Upper lobe of left lung (tissue), 6 donors: ENCODE measurements around the gene SGTA. TPM values are rescaled to one million over a fixed set of nuclear protein-coding genes. Genes with fewer than 3 reads are reported as not detected.

Experiments used
- ATAC-seq, 2 donors: fragments of 200-7000 bp; cut with Tn5 transposase; one replicate each; pipeline ENCODE4 v1.9.1; 2022; ENCODE audit warnings: mild to moderate bottlenecking in 2 of 2, moderate library complexity in 2 of 2; ENCODE audit not compliant: low FRiP score in 2 of 2
- DNase-seq, 2 donors: peaks; one replicate each; pipeline ENCODE4 v3.0.0-alpha.2; 2019 to 2020
- H3K27ac ChIP-seq, 4 donors: fragments of 200-600 bp; sonication (generic); one replicate each; pipeline ENCODE4 v1.5.1; 2016 to 2019
- H3K27me3 ChIP-seq, 4 donors: fragments of 200-600 bp; sonication (generic); one replicate each; pipeline ENCODE4 v1.5.1; 2017 to 2019
- H3K36me3 ChIP-seq, 4 donors: fragments of 200-600 bp; sonication (generic); one replicate each; pipeline ENCODE4 v1.5.1; 2016 to 2019
- H3K4me1 ChIP-seq, 4 donors: fragments of 200-600 bp; sonication (generic); one replicate each; pipeline ENCODE4 v1.5.1; 2018 to 2019
- H3K4me3 ChIP-seq, 4 donors: fragments of 200-600 bp; sonication (generic); one replicate each; pipeline ENCODE4 v1.5.1; 2017 to 2019; ENCODE audit warnings: mild to moderate bottlenecking in 2 of 4, moderate library complexity in 1 of 4
- H3K9me3 ChIP-seq, 4 donors: fragments of 200-600 bp; sonication (generic); one replicate each; pipeline ENCODE4 v1.5.1; 2018 to 2019
- EP300 ChIP-seq, 4 donors: sonication (generic); formaldehyde crosslinking; IDR thresholded peaks; one replicate each; pipeline ENCODE4 v1.5.1; 2017; ENCODE audit warnings: antibody characterized with exemption in 4 of 4, control low read depth in 2 of 4
- POLR2A ChIP-seq, 4 donors: fragments of 450-650 bp; IDR thresholded peaks; one replicate each; pipeline ENCODE4 v1.5.1; 2016 to 2017; ENCODE audit warnings: antibody characterized with exemption in 4 of 4, mild to moderate bottlenecking in 2 of 4
- POLR2AphosphoS5 ChIP-seq, 2 donors: sonication (generic); formaldehyde crosslinking; IDR thresholded peaks; one replicate each; pipeline ENCODE4 v1.5.1; 2017; ENCODE audit warnings: antibody characterized with exemption in 2 of 2
- WGBS, 2 donors: methylation state at CpG; one replicate each; pipeline ENCODE4 v1.1.5; 2017 to 2018; 5-methylcytosine and 5-hydroxymethylcytosine counted together
- total RNA-seq, 6 donors: library from RNA; depleted of rRNA in 4 of 6; stranded (reverse); fragments of >200 nt in 4 of 6; gene quantifications; one replicate each; pipeline versions ENCODE4 v1.1.0 to v1.2.1, GENCODE V29; 2016 to 2021
- TF ChIP-seq, protein P1 (sequence below), 6 experiments: fragments of 450-650 bp in 4 of 6; fragments of 200-600 bp in 2 of 6; sonication (generic) in 2 of 6; IDR thresholded peaks; one replicate each; pipeline ENCODE4 v1.5.1; 2016 to 2019; ENCODE audit warnings: antibody characterized with exemption in 6 of 6
- donor health status: DM: no; HTN: no; CAD: no; lungs with moderate emphysema.
- donor health status: DM: no; HTN: yes; CAD: no; lungs with severe emphysema.

Gene SGTA
- total RNA-seq, 6 donors from 2014 or later: 34.3 to 56.4 (median 46.1) TPM

DNA sequence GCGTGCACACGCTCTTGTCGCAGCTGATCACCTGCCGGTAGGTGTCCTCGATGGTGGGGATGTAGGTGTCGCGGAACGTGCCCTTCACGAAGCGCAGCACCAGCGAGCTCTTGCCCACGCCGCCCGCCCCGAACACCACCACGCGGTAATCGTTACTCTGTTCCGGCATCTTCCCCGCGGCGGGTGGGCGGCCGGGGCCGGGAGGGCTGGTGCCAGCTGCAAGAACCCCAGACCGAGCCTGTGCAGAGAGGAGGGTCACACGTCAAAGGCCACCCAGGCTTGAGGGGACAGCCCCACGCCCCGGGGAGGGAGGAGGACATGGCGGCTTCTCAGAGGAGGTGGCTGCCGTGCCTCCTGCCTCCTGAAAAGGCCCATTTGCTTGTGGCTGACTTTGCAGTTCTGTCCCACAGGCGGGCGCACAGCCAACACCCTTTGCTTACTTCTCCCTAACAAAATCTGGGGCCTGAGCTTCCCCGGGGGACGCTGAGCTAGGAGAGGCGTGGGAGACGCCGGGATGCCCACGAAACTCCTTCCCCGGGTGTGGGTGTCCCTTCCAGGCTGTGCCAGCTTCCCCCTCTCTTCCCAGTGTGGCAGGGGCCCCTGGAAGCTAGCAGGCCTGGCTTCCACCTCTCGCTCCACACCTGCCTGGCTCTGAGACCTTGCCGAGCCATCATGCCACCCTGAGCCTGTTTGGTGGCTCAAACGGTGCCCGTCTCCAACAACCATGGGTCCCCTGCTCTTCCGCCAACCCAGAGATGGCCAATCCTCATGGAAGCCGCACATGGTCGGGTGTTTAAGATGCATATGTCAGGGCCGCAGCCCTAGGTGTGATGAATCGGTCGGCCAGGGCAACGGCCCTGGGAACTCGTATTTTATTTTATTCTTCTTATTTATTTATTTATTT is 65.2 kb downstream of the SGTA start:
- H3K27ac ChIP-seq: no peak overlapping the region
- H3K9me3 ChIP-seq: peaks cover 4 to 10% (median 6%) of the 10 kb centered on the region in 4 donors
- 84 to 86% methylated on average over 22 to 43 of the region's 52 CpGs for WGBS, 2 donors
- peaks cover 0 to 30% (median 21%) of the 10 kb centered on the region in 4 donors for H3K27me3 ChIP-seq
- no peak overlapping the region for H3K4me3 ChIP-seq
- no peaks in the 10 kb centered on the region for H3K36me3 ChIP-seq
- TF ChIP-seq POLR2AphosphoS5 (IDR thresholded peaks at IDR 0.05) (no peak), EP300 (IDR thresholded peaks at IDR 0.05) (no peak), POLR2A (IDR thresholded peaks at IDR 0.05) (no peak)
- TF ChIP-seq, protein P1, sequence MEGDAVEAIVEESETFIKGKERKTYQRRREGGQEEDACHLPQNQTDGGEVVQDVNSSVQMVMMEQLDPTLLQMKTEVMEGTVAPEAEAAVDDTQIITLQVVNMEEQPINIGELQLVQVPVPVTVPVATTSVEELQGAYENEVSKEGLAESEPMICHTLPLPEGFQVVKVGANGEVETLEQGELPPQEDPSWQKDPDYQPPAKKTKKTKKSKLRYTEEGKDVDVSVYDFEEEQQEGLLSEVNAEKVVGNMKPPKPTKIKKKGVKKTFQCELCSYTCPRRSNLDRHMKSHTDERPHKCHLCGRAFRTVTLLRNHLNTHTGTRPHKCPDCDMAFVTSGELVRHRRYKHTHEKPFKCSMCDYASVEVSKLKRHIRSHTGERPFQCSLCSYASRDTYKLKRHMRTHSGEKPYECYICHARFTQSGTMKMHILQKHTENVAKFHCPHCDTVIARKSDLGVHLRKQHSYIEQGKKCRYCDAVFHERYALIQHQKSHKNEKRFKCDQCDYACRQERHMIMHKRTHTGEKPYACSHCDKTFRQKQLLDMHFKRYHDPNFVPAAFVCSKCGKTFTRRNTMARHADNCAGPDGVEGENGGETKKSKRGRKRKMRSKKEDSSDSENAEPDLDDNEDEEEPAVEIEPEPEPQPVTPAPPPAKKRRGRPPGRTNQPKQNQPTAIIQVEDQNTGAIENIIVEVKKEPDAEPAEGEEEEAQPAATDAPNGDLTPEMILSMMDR (IDR thresholded peaks at IDR 0.05): no peak
- H3K4me1 ChIP-seq: peaks cover 9 to 29% (median 12%) of the 10 kb centered on the region in 4 donors
- DNase-seq: peak in 1 of 2 donors; percentile 84
- no peak for ATAC-seq

DNA sequence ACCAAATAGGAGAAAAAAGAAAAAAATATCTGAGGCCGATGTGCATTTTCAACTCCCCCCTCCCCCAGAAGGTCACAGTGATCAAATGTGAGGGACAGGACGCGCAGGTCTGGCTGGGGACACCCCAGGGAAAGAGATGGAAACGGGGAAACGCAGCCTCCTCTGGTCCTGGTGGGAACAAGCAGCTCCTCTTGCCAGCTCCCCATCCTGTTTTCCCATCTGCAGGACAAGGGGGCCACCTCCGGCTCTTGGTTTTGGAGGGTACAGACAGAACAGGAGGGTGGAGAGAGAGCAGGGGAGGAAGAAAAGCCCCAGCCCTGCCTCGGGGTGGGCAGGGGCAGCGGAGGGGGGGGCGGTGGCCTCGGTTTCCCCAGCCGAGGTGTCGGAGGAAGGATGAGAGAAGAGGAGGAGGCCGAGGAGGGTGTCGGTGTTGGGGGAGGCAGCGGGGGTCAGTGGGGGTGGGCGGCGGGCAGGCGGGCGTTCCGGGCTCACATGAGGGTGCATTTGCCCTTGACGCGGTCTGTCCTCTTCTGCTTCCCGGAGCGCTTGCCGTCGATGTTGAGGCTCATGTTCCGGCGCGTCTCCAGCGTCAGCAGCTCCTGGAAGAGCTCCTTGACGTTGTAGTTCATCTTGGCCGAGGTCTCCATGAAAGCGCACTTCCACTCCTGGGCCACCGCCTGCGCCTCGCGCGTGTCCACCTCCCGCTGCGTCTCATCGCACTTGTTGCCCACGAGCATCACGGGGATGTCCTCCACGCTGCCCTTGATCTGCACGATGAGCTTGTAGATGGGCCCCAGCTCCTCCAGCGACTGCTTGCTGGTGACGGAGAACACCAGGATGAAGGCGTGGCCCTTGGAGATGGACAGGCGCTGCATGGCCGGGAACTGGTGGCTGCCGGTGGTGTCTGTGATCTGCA is 66.1 kb downstream of the SGTA start:
- peak in 1 of 2 donors; percentile 66 for DNase-seq
- ATAC-seq: no peak
- WGBS, 2 donors: 88 to 89% methylated on average over 38 to 43 of the region's 51 CpGs
- Histone ChIP-seq H3K4me1 (peaks cover 9 to 26% (median 12%) of the 10 kb centered on the region in 4 donors), H3K36me3 (no peaks in the 10 kb centered on the region), H3K27me3 (peaks cover 0 to 25% (median 18%) of the 10 kb centered on the region in 4 donors), H3K4me3 (no peak overlapping the region), H3K27ac (no peak overlapping the region), H3K9me3 (peaks cover 4 to 10% (median 6%) of the 10 kb centered on the region in 4 donors)
- TF ChIP-seq, protein P1 (IDR thresholded peaks at IDR 0.05): no peak
- TF ChIP-seq POLR2A (IDR thresholded peaks at IDR 0.05): no peak
- TF ChIP-seq EP300 (IDR thresholded peaks at IDR 0.05): no peak
- no peak for TF ChIP-seq POLR2AphosphoS5 (IDR thresholded peaks at IDR 0.05)

DNA sequence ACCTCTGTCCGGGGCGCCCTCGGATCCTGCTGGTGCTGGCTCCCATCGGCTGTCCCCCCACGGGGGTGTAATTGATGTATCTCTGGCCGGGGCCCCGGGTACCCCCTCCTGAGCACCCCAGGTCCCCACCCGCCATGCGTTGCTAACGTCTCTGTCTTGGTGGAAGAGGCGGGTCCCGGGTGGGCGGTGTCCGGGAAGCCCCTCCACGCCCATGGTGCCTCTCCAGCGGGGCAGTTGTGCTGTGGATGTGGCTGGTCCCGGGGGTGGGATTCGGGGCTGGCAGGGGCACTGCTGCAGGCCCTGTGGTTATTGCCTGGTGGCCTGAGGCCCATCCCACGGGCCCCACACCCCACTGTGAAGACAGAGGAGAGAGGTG is 66.8 kb downstream of the SGTA start:
- Histone ChIP-seq H3K4me1 (peaks cover 6 to 19% (median 12%) of the 10 kb centered on the region in 4 donors), H3K9me3 (peaks cover 4 to 10% (median 6%) of the 10 kb centered on the region in 4 donors), H3K27ac (no peak overlapping the region), H3K36me3 (no peaks in the 10 kb centered on the region), H3K4me3 (no peak overlapping the region), H3K27me3 (peaks cover 0 to 19% (median 12%) of the 10 kb centered on the region in 4 donors)
- 88 to 91% methylated on average over 5 to 8 of the region's 19 CpGs for WGBS, 2 donors
- ATAC-seq (no peak), DNase-seq (peak in 1 of 2 donors; percentile 65)
- no peak for TF ChIP-seq POLR2AphosphoS5 (IDR thresholded peaks at IDR 0.05)
- no peak for TF ChIP-seq POLR2A (IDR thresholded peaks at IDR 0.05)
- TF ChIP-seq EP300 (IDR thresholded peaks at IDR 0.05): no peak
- TF ChIP-seq, protein P1 (IDR thresholded peaks at IDR 0.05): no peak

DNA sequence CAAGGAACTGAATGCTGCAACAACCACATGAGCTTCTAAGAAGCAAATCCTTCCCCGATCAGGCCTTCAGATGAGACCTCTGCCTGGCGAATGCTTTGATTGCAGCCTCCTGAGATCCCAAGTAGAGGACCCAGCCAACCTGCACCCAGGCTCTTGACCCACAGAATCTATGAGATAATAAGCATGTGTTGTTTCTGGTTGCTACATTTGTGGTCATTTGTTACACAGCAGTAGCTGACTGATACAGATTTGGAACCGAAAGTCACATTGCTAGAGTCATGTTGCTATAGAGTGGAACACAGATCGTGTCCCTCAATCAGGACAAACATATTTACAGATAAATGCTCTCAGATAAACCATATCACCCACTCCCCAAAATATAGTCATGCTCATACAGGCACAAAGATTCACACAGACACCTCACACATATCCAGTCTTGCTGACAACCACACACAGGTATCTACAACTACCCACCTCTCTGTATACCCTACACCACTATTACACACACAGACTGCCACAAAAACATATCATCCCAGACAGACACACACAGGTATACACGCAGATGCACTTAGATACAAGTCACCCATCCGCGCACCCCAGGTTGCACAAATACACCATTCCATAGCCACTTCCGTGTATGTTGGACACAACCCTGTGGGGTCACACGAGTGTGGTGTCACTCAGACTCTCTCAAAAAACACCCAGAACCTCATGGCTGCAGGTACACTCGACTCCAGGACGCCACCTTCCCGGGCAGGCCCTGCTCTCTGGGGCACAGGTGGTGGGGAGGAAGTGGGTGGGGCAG is 67.4 kb downstream of the SGTA start:
- DNase-seq (no peak), ATAC-seq (no peak)
- no peak overlapping the region for H3K4me3 ChIP-seq
- TF ChIP-seq EP300 (IDR thresholded peaks at IDR 0.05) (no peak), POLR2A (IDR thresholded peaks at IDR 0.05) (no peak), POLR2AphosphoS5 (IDR thresholded peaks at IDR 0.05) (no peak)
- TF ChIP-seq, protein P1 (IDR thresholded peaks at IDR 0.05): no peak
- no peak overlapping the region for H3K27ac ChIP-seq
- peaks cover 4 to 10% (median 6%) of the 10 kb centered on the region in 4 donors for H3K9me3 ChIP-seq
- no peaks in the 10 kb centered on the region for H3K36me3 ChIP-seq
- WGBS, 2 donors: 89 to 91% methylated on average over 12 of the region's 12 CpGs
- H3K4me1 ChIP-seq: peaks cover 2 to 14% (median 8%) of the 10 kb centered on the region in 4 donors
- H3K27me3 ChIP-seq: peaks cover 0 to 14% (median 8%) of the 10 kb centered on the region in 4 donors
